ENCODE data around the gene TENM4.

The TENM4 gene

GRCh38 chr11:79342236-79342635 lies 98.6 kb downstream of the TENM4 start:
- Histone ChIP-seq H3K27ac (no peak overlapping the region), H3K27me3 (replicated peaks) (no peaks in the 10 kb centered on the region), H3K36me3 (replicated peaks) (no peaks in the 10 kb centered on the region), H3K4me3 (ENCODE audit: low read depth, low read length) (no peak overlapping the region)
- in situ Hi-C loops (cut with HindIII; ENCODE audit: low pct_ligation_motif_present, low sequenced_read_pairs), result no loop called here
- no peak for TF ChIP-seq CTCF (IDR thresholded peaks at IDR 0.05; ENCODE audit: low read depth, low read length, missing control alignments)
- DNase-seq, result no peak

- H3K36me3 ChIP-seq (replicated peaks), result no peaks in the 10 kb centered on the region
- no peak overlapping the region for H3K27ac ChIP-seq
- in situ Hi-C loops (cut with HindIII; ENCODE audit: low pct_ligation_motif_present, low sequenced_read_pairs), result no loop called here
- no peak for TF ChIP-seq CTCF (IDR thresholded peaks at IDR 0.05; ENCODE audit: low read depth, low read length, missing control alignments)
- H3K27me3 ChIP-seq (replicated peaks), result no peaks in the 10 kb centered on the region
- DNase-seq, result no peak
- no peak overlapping the region for H3K4me3 ChIP-seq (ENCODE audit: low read depth, low read length)
Observed at GRCh38 chr11:79340535-79340934, 100.3 kb downstream of the TENM4 start.

GRCh38 chr11:79336797-79337517 lies 103.9 kb downstream of the TENM4 start:
- Histone ChIP-seq H3K27me3 (replicated peaks) (no peaks in the 10 kb centered on the region), H3K36me3 (replicated peaks) (no peaks in the 10 kb centered on the region), H3K27ac (no peak overlapping the region), H3K4me3 (ENCODE audit: low read depth, low read length) (no peak overlapping the region)
- no peak for DNase-seq
- in situ Hi-C loops (cut with HindIII; ENCODE audit: low pct_ligation_motif_present, low sequenced_read_pairs), result no loop called here
- TF ChIP-seq CTCF (IDR thresholded peaks at IDR 0.05; ENCODE audit: low read depth, low read length, missing control alignments), result no peak

GRCh38 chr11:79335681-79336080 lies 105.1 kb downstream of the TENM4 start:
- no peak for TF ChIP-seq CTCF (IDR thresholded peaks at IDR 0.05; ENCODE audit: low read depth, low read length, missing control alignments)
- in situ Hi-C loops (cut with HindIII; ENCODE audit: low pct_ligation_motif_present, low sequenced_read_pairs), result no loop called here
- Histone ChIP-seq H3K4me3 (ENCODE audit: low read depth, low read length) (no peak overlapping the region), H3K27me3 (replicated peaks) (no peaks in the 10 kb centered on the region), H3K36me3 (replicated peaks) (no peaks in the 10 kb centered on the region), H3K27ac (no peak overlapping the region)
- no peak for DNase-seq

GRCh38 chr11:79333355-79333754 lies 107.5 kb downstream of the TENM4 start:
- Histone ChIP-seq H3K27ac (no peak overlapping the region), H3K4me3 (ENCODE audit: low read depth, low read length) (no peak overlapping the region), H3K36me3 (replicated peaks) (no peaks in the 10 kb centered on the region), H3K27me3 (replicated peaks) (no peaks in the 10 kb centered on the region)
- DNase-seq, result no peak
- TF ChIP-seq CTCF (IDR thresholded peaks at IDR 0.05; ENCODE audit: low read depth, low read length, missing control alignments), result no peak
- in situ Hi-C loops (cut with HindIII; ENCODE audit: low pct_ligation_motif_present, low sequenced_read_pairs), result no loop called here

GRCh38 chr11:79332017-79332416 lies 108.8 kb downstream of the TENM4 start:
- DNase-seq, result no peak
- Histone ChIP-seq H3K27me3 (replicated peaks) (no peaks in the 10 kb centered on the region), H3K36me3 (replicated peaks) (no peaks in the 10 kb centered on the region), H3K4me3 (ENCODE audit: low read depth, low read length) (no peak overlapping the region), H3K27ac (no peak overlapping the region)
- in situ Hi-C loops (cut with HindIII; ENCODE audit: low pct_ligation_motif_present, low sequenced_read_pairs), result no loop called here
- TF ChIP-seq CTCF (IDR thresholded peaks at IDR 0.05; ENCODE audit: low read depth, low read length, missing control alignments), result no peak

All from brain microvascular endothelial cell (primary cell).